IPS DF 4.7 (cell line): Measurements from ENCODE around the gene ACRBP.
"Not testable (repeated sequence)": the region's sequence is repeated elsewhere in the genome, so short reads cannot be mapped to it uniquely, and the experiment has no call there.

Experiments used
- DNase-seq: peaks from one replicate; pipeline ENCODE4 v3.0.0-alpha.2; 2013; ENCODE audit warnings: low spot score; ENCODE audit errors: extremely low read depth

The ACRBP gene

DNA sequence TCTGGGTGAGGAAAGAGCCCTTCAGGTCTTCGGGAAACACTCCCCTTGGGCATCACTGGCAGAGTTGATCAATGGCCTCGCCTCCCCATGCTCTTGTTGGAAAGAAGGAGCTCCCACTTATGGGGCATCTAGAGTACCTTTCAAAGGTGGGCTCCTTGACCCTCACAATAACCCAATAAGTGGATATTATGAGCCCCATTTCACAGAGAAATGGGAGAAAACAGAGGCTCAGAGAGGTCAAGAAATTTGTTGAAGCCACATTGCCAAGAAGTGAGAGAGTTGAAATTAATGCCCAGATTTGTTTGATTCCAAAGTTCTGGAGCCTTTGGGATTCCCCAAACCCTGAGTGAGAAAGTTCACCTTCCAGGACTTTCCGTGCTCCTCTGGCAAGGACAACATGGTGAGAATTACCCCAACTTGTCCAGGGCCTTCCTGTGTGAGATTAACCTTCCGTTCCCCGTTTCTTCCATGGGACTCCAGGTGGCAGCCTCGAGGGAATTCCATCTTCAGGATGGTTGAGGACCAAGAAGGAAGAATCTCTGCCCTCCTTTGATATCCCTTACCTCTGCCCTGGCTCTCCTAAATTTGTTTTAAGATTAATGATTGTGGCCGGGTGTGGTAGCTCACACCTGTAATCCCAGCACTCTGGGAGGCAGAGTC, 32.6 kb downstream of the ACRBP start:
- DNase-seq = no peak

DNA sequence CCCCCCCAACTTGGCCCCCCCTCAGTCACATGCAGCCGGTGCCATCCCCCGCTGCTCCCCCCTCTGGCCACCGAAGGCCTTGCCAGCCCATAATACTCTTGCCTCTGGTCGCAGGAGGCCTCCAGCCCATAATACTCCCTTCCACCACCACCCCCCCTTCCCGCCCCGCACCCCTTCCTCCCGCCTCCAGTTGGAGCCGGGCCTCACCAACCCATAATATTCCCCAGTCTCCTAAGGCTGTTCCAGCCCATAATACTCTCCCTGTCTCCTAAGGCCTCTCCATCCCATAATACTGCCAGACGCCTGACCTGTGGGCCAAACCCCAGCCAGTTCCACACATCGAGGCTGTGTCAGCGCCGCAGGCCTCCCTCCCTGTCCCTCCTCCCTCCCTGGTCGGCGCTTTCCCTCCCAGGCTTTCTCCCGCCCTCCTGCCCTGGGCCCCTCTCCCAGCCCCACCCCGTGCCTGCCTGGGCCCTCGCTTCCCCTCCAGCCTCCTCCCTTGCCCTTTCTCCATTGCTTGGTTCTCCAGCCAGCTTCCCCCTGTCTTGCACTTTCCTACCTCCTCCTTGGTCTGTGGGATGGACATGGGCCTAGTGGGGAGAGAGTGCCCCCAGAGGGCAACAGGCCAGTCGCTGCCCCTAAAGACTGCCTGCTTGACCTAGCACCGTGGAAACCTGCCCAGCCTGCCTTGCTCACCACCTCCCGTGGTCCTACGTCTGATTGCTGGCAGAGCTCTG, 33.3 kb downstream of the ACRBP start:
- peak; percentile 87 for DNase-seq

DNA sequence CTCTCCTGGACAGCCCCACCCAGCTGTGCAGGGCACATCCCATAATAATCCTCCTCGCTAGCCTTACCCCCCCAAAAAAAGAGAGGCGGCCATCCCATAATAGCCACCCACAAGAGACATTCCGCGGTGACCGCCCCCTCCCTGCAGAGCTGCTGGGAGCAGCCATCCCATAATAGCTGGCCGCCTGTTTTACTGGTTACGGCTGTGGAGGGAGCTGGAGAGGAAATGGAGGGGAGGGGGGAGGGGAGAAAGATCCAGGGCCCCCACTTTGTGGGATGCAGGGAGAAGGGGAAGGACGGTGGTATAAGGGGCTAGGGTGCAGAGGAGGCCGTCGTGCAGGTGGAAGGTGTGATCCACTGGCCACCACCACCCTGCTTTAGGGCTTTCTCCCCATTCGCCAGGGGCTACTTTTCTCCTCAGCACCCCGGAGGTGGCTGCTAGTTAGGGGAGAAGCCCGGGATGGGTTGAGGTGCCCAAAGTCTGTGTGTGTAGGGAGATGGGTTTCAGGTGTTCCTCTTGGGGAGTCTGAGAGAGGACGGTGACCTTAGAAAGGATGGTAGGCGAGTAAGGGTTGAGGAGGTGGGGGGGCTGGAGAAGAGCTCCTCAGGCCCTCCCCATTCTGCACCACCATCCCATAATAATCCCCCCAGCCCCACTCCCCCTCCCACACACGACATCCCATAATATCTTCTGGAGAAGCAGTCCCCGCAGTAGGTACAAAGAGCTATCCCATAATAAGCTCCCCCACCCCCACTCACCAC, 34.0 kb downstream of the ACRBP start:
- DNase-seq = no peak

DNA sequence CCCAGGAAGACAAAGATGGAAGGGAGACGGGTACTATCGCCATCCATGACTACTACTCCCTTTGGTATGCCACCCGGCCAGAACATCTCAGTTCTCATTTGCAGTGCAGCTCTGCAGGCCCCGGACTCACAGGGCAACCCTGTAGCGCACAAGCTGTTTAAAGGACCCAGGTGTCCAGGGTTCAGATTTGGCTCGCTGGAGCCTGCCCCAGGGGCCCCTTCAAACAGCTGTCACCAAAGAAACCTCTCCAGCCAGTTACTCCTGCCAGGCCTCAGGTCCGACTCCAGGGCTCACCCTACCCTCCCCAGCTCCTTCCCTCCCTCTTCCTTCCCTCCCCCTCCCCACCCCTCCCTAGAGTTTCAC, 34.6 kb downstream of the ACRBP start:
- no peak for DNase-seq

DNA sequence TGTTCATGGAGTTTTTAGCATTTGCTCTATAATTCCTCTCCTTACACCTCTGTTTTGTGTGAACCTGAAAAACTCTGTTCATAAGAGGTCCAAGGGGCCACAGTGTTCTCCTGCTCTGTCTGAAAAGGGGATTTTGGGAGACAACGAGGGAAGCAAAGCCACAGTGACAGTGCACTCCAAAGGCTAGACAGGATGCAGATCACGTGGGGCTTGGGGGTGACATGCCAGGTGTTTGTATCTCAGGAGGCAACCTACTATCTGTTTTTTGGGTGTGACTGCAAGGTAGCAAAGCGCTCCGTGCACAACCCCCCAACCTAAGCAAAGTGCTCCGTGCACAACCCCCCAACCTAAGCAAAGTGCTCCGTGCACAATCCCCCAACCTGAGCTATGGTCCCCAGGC, 35.0 kb downstream of the ACRBP start:
- no peak for DNase-seq

DNA sequence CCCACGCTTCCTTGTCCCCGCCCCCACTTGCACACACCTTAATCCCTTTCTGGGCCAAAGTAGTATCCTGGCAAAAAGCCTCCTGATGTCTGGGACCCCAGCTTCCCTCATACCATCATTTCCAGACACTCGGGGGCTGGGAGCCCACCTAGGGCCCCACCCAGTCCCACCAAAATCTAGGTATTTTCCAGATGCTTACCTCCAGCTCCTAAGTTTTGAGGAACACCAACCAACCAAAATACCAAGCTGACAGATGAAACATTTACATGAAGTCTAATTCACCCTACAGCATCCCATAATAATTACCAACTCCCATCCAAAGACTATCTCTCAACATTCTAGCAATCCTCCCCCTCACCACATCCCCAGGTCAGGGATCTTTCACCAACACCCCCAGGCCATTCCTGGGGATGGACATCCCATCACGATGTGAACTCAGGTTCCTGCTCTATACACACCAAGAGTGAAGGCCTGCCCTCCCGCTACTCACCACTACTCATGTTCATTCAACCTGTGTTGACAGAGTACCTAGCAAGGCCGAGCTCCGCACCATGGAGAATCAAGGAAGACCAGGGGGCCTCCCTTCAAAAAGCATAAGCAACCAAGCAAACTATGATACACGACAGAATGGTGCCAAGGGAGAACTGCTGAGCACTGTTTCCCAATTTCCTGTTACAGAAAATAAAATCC, 38.5 kb downstream of the ACRBP start:
- DNase-seq = no peak

DNA sequence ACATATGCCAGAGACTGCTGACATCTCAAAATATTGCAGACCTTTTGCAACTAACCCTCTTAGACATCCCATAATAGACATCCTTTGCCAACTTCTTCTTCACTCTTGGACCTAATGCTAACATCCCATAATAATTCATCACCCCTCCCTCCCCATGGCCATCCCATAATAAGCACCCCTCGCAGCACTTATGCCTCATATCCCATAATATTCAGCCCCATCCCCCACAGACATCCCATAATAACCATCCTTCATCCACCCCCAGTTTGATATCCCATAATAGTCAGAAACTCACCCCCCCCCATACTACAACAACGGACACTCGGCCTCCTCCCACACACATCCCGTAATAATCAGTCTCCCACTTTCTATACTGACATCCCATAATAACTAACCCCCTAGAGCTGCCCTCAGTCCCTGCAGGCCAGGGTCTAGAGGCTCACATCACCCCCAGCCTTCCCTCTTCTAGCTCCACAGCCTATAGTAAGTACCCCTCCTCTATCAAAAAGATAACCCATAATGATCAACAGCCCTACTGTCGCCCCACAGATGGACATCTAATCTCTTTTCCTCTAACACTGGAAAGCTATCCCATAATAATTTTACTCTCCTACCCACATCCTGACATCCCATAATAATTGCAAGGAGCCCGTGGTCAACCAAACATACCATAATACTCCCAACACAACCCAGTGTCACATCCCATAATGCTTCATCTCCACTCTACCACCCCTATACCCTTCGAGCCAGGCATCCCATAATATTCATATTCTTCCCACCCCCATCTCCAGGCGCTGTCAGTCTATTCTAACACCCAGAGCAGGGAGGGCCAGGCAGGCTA, 39.3 kb downstream of the ACRBP start:
- DNase-seq = no peak

DNA sequence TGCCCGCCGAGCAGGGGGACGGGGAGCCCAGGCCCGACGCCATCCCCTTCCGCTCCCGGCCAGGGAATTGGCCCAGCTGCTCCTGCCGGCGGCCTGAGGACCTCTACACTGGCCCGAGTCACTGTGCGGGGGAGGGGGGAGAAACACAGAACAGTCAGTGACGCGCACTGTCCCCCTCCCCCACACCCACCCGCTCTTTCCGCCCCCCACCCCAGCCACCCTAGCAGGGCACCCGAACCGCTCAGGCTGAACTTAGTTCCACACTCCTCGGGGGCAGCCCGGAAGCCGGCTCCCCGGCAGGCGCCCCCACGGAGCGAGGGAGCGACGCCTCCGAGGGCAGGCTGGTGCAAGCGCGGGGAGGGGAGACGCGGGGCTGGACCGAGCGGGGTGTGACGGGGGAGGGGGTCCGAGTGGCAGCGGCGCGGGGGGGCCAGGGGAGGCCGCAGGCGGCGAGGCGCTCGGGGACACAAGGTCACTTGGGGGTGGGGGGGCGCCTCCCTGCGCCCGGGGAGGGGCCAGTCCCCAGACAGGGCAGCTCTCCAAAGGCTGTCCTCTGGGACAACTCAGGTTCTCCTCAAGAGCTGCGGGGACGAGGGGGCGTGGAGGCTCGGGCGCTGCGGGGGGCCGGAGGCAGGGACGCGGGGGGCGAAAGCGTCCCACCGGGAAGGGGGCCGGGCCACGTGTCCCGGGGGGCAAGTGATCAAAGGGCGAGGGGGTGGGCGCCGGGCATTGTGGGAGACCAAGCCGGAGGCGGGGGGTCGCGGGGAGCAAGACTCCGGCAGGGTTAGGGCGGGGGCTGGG, 40.7 kb downstream of the ACRBP start:
- DNase-seq = no peak

DNA sequence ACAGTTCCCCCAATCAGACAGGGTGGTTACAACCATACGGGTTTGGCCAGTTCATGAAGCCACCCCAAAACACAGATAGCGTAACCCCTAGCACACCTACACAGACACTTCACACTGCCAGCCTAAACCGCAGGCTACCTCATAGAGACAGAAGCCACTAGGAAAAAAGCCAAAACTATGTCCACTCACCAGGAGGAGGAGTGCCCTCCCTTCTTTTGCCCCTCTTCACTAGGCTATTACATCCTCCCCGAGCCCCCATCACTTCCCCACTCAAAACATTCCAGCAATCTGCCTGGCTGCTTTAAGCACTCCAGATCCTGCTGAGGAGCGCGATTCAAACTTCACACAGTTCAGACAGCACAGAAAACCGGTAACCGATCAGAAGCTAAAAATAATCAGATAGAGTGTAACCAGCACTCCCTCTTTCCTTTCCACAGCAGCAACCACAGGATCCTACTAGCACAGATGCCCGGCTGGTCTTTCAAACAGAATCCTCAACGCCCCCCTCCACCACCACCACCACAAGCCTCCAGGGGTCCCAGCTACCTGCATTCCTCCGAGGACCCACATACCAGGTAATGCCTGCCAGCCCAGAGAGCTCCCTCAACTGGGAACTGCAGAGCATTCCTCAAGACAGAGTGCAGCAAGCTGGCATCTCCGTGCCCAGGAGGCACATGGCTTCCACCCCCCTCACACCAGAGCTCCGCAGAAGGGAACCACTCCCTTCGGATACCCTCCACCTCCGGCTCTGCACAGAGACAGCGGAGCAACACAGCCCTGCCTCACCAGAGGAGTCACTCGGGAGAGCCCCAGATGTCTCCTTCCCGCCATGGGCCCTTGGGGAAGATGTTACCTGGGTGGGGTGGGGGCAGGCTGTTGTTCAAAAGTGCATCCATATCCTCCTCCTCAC, 41.6 kb downstream of the ACRBP start:
- DNase-seq = no peak

DNA sequence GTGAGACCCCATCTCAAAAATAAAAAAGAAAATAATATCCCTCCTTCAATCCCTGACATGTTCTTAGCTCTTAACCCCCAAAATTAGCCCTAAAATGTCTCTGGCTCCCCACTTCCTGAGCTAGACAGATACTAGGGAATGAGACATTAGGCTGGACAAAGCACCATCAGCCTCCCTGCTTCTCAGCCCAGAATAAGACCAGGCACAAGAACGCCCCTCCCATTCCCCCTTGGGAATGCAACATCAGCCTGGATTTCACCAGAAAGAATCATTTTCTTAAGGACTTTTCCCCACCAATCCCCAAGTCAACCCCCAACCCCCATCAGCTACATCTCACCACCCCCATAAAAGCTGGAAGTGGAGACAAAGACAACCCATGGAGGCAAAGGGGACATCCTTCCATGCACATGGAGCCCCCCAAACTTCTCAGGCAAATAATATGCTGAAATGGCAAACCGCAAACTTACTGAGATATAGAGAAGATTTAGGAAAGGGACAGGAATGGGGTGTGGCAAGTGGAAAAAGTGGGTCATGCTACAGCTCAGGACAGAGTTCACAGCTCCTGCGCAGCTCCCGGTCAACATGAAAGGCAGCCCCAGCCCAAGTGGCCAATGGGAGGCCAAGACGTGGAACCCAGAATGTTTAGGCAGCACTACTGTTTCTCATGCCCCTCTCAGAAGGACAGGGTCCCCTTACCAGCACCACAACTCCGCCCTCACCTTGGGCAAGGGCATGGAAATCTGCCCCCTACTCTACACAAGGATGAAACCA, 42.8 kb downstream of the ACRBP start:
- DNase-seq = no peak

DNA sequence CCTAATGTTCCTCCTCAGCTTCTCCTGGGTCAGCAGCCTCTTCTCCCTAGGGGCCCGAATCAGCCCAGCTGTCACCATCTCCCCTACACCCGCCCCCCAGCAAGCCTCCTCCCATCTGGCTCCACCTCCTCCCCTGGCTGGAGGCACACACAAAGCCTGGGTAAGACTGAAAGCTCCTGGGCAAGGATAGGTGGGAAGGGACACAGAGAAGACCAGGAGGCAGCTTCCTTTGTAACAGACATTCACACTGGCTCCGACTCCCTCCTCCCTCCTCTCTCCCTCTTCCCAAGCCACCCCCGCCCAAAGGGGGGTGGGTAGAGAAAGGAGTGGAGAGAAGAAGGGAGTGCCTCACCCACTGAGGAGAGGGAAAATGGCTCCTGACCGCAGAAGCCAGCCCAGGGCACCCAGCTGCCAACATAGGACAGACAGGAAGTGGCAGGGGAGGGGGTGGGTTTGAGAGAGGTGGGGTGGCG, 44.1 kb downstream of the ACRBP start:
- no peak for DNase-seq

DNA sequence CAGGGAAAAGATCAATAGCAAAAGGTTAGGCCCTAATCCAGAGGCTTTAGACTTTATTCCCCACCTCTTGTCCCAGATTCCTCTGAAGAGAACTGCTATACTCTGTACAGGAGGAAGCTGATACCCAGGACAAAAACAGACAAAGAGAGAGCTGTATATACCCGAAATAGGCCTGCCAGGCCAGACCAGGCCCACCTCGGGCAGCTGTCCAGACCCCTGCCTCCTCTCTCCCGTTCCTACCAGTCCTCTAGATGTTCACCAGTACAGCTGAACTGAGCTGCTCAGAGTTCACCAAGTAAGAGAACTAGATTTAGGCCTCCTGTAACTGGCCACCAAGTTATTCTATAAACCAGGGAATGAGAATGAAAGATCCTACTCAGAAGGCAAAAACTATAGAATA, 44.7 kb downstream of the ACRBP start:
- no peak for DNase-seq

DNA sequence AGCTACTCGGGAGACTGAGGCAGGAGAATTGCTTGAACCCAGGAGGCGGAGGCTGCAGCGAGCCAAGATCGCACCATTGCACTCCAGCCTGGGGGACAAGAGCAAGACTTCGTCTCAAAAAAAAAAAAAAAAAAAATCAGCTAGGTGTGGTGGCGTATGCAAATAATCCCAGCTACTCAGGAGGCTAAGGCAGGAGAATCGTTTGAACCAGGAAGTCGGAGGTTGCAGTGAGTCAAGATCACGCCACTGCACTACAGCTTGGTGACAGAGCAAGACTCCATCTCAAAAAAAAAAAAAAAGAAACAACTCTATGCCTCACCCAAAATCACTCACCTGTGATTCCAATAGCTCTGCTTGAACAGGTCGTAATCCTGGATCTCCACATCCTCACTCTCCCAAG, 51.6 kb downstream of the ACRBP start:
- DNase-seq = not testable (repeated sequence)

DNA sequence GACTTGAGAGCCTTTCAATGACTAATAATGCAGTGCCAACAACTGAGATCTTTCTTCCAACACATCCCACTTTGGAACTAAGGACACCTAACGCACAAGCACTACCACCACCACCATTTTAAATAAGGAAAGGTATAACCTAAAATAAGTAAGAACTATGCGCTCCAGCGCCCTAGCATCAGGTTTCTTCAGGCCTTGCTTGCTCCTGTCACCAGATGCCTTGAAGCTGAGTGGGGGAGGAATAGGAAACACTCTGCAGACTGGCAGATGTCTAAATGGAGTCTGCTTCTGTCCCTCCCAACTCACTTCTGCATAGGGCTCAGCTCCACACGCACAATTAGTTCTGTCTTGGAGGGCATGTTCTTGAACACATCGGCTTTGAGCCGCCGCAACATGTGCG, 55.1 kb downstream of the ACRBP start:
- no peak for DNase-seq
